ENCODE measurements around the gene ZCCHC3.
"Not testable (repeated sequence)": the region's sequence is repeated elsewhere in the genome, so short reads cannot be mapped to it uniquely, and the experiment has no call there.

Gene ZCCHC3

GRCh38 chr20:297098-297924 lies at the start of gene ZCCHC3:
TSS of gene ZCCHC3 (plus strand) at chr20:297570. CDS start at chr20:297587, 17 bp downstream.
- peak; percentile 94 for DNase-seq (ENCODE audit: extremely low read depth, insufficient read length)
- H3K4me3 ChIP-seq (replicated peaks; ENCODE audit: low read depth, low read length): peak within 1 kb of the TSS; percentile 95
- TF ChIP-seq CTCF (IDR thresholded peaks at IDR 0.05; ENCODE audit: insufficient read depth, low read length, poor library complexity, severe bottlenecking): peak; percentile 19
- no peaks in the 10 kb centered on the region for H3K27me3 ChIP-seq (replicated peaks; ENCODE audit: control insufficient read depth, insufficient read depth, low read length)
- H3K36me3 ChIP-seq (ENCODE audit: control insufficient read depth, insufficient read depth, low read length): peaks cover 3% of the 10 kb centered on the region; the same call in 1 of the 2 replicates

- H3K27me3 ChIP-seq (replicated peaks; ENCODE audit: control insufficient read depth, insufficient read depth, low read length): no peaks in the 10 kb centered on the region
- no peak overlapping the region for H3K4me3 ChIP-seq (replicated peaks; ENCODE audit: low read depth, low read length)
These were observed 46.0 kb upstream of the ZCCHC3 start for GRCh38 chr20:251354-251753.

GRCh38 chr20:252801-253200 lies 44.6 kb upstream of the ZCCHC3 start:
- TF ChIP-seq CTCF (IDR thresholded peaks at IDR 0.05; ENCODE audit: insufficient read depth, low read length, poor library complexity, severe bottlenecking): no peak
- no peaks in the 10 kb centered on the region for H3K27me3 ChIP-seq (replicated peaks; ENCODE audit: control insufficient read depth, insufficient read depth, low read length)
- H3K36me3 ChIP-seq (ENCODE audit: control insufficient read depth, insufficient read depth, low read length): no peaks in the 10 kb centered on the region
- no peak overlapping the region for H3K4me3 ChIP-seq (replicated peaks; ENCODE audit: low read depth, low read length)
- no peak for DNase-seq (ENCODE audit: extremely low read depth, insufficient read length)

More at GRCh38 chr20:251354-251753, 46.0 kb upstream of the ZCCHC3 start:
- no peak for TF ChIP-seq CTCF (IDR thresholded peaks at IDR 0.05; ENCODE audit: insufficient read depth, low read length, poor library complexity, severe bottlenecking)
- H3K36me3 ChIP-seq (ENCODE audit: control insufficient read depth, insufficient read depth, low read length): no peaks in the 10 kb centered on the region
- DNase-seq (ENCODE audit: extremely low read depth, insufficient read length): no peak

GRCh38 chr20:253447-253846 lies 43.9 kb upstream of the ZCCHC3 start:
- not testable (repeated sequence) for H3K27me3 ChIP-seq (replicated peaks; ENCODE audit: control insufficient read depth, insufficient read depth, low read length); DNase-seq (ENCODE audit: extremely low read depth, insufficient read length); H3K36me3 ChIP-seq (ENCODE audit: control insufficient read depth, insufficient read depth, low read length); H3K4me3 ChIP-seq (replicated peaks; ENCODE audit: low read depth, low read length)

GRCh38 chr20:257419-257818 lies 40.0 kb upstream of the ZCCHC3 start, which contains the start of gene DEFB132:
TSS of gene DEFB132 (plus strand) at chr20:257724. CDS start at chr20:257779, 55 bp downstream.
- no peak for TF ChIP-seq CTCF (IDR thresholded peaks at IDR 0.05; ENCODE audit: insufficient read depth, low read length, poor library complexity, severe bottlenecking)
- no peak for DNase-seq (ENCODE audit: extremely low read depth, insufficient read length)
- no peaks in the 10 kb centered on the region for H3K36me3 ChIP-seq (ENCODE audit: control insufficient read depth, insufficient read depth, low read length)
- H3K4me3 ChIP-seq (replicated peaks; ENCODE audit: low read depth, low read length): no peak within 1 kb of the TSS
- H3K27me3 ChIP-seq (replicated peaks; ENCODE audit: control insufficient read depth, insufficient read depth, low read length): no peaks in the 10 kb centered on the region

- no peak for TF ChIP-seq CTCF (IDR thresholded peaks at IDR 0.05; ENCODE audit: insufficient read depth, low read length, poor library complexity, severe bottlenecking)
- H3K4me3 ChIP-seq (replicated peaks; ENCODE audit: low read depth, low read length): no peak overlapping the region
- no peaks in the 10 kb centered on the region for H3K27me3 ChIP-seq (replicated peaks; ENCODE audit: control insufficient read depth, insufficient read depth, low read length)
- no peak for DNase-seq (ENCODE audit: extremely low read depth, insufficient read length)
- H3K36me3 ChIP-seq (ENCODE audit: control insufficient read depth, insufficient read depth, low read length): no peaks in the 10 kb centered on the region
These were observed 39.0 kb upstream of the ZCCHC3 start for GRCh38 chr20:258269-258858.

All from GM06990 (cell line).